Fibroblast of the conjunctiva (primary cell): ENCODE results near the gene ZNF3.
"Not testable (repeated sequence)": the region's sequence is repeated elsewhere in the genome, so short reads cannot be mapped to it uniquely, and the experiment has no call there.

Experiments used
- DNase-seq: peaks from one replicate; pipeline ENCODE4 v3.0.0-alpha.2; 2010; ENCODE audit warnings: low read depth

ZNF3 gene

DNA sequence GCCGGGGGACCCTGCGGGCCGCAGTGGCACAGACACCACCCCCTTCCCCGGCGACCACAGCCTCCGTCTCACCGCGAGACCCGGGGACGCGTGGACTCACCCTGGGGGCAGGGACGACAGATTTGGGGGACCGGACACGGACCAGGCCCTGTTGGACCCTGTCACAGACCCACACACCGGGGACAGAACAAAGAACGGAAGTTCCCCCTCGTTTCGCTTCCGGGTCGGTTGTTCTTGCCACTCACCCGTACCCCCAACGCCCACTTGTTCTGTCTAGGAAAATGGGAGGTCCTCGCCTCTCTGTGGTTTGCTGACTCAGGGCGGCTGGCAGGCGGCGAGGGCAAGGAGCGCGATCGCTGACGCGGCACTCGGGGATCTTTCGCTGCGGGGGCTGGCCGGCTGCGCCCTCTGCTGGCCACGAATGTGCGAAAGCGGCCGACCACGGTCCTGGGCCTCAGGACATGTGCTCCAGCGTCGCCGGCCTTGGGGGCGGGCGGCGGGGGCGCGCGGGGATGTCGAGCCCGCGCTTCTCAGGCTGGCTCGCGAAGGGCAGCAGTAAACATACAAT, at the start of gene ZNF3:
ZNF3 (minus strand) TSS at position 189 of the 568 bp plus-strand sequence. CDS start 4,366 bp downstream, outside the sequence.
- peak; percentile 98 for DNase-seq

GRCh38 chr7:100130608-100131453, 49.3 kb upstream of the ZNF3 start:
- no peak for DNase-seq

GRCh38 chr7:100130220-100130607, 48.7 kb upstream of the ZNF3 start:
- not testable (repeated sequence) for DNase-seq

GRCh38 chr7:100128637-100128963, 47.1 kb upstream of the ZNF3 start:
- DNase-seq = no peak

DNA sequence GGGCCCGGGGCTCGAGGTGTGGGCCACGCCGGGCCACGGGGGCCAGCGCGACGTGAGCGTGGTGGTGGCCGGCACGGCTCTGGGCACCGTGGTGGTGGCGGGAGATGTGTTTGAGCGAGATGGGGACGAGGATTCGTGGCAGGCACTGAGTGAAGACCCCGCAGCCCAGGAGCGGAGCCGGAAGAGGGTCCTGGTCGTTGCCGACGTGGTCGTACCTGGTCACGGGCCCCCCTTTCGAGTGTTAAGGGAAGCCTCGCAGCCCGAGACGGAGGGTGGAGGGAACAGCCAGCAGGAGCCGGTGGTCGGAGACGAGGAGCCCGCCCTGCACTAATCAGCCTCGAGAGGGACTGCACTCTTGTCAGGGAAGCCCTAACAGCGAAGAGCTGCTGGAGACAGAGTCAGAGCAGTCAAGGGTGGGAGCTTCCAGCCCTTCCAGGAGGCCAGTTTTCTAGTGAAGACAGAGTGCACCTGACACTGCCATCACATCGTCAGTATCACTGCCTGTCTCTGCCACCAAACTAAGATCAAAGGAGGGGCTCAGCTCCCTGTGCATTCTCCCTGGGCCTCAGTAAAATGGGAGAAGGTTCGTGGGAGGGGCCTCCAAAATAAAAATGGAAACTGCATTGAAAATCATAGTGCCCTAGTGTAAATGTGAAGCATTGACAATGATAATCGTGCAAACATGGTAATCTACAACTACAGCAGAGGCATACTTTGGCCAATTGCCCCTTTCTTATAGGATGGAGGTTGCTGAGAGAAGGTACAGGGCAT, 46.5 kb upstream of the ZNF3 start:
- DNase-seq = no peak

DNA sequence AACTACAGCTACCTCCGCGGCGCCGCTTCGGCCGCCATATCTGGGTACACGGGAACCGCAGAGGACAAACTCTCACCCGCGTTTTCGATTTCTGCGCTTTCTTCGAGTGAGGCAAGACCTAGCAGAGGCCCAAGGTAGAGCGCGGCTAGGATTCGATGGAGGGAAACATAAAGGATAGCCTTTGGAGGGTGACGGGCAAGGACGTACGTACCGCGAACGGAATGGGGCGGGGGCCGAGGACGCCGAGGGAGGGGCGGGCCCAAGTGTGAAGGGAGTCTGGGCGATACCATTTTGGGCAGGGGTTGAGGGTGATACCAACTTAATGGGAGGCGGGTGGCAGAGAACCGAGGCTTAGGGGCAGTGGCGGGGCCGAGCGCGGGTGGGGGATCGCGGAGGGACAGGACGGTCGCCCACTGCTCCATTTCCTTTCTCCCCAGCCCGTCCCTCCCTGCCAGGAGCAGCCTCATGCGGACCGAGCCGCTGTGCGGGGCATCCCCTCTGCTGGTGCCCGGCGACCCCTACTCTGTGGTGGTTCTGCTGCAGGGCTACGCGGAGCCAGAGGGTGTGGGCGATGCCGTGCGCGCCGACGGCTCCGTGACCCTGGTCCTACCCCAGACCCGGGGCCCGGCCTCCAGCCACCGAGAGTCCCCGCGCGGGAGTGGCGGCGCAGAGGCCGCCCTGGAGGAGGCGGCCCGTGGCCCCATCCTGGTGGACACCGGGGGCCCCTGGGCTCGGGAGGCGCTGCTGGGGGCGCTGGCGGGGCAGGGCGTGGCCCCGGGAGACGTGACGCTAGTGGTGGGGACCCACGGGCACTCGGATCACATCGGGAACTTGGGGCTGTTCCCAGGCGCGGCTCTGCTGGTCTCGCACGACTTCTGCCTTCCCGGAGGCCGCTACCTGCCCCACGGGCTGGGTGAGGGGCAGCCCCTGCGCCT, 45.7 kb upstream of the ZNF3 start, which contains the start of gene MBLAC1:
MBLAC1 (plus strand) TSS at position 37 of the 935 bp plus-strand sequence; CDS start at position 466, 429 bp downstream.
- peak; percentile 83 for DNase-seq

DNA sequence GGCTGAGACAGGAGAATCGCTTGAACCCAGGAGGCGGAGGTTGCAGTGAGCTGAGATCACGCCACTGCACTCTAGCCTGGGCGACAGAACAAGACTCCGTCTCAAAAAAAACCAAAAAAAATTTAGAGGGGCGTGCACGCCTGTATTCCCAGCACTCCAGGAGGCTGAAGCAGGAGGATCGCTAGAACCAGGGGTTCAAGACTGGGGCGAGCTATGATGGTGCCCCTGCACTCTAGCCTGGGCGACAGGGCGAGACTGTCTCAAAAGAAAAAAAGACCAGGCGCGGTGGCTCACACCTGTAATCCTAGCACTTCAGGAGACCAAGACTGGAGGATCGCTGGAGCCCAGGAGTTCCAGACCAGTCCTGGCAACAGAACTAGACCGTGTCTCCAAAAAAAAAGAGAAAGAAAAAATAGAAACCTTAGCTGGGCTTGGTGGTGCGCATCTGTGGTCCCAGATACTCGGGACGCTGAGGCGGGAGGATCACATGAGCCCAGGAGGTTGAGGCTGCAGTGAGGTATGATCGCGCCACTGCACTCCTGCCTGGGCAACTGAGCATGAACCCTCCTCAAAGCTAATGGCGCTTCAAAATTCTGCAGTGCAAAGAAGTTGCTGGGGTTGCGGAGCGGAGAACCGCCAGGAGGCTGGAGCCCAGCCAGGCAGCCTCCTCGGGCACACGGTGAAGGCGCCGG, 44.9 kb upstream of the ZNF3 start:
- peak; percentile 30 for DNase-seq

DNA sequence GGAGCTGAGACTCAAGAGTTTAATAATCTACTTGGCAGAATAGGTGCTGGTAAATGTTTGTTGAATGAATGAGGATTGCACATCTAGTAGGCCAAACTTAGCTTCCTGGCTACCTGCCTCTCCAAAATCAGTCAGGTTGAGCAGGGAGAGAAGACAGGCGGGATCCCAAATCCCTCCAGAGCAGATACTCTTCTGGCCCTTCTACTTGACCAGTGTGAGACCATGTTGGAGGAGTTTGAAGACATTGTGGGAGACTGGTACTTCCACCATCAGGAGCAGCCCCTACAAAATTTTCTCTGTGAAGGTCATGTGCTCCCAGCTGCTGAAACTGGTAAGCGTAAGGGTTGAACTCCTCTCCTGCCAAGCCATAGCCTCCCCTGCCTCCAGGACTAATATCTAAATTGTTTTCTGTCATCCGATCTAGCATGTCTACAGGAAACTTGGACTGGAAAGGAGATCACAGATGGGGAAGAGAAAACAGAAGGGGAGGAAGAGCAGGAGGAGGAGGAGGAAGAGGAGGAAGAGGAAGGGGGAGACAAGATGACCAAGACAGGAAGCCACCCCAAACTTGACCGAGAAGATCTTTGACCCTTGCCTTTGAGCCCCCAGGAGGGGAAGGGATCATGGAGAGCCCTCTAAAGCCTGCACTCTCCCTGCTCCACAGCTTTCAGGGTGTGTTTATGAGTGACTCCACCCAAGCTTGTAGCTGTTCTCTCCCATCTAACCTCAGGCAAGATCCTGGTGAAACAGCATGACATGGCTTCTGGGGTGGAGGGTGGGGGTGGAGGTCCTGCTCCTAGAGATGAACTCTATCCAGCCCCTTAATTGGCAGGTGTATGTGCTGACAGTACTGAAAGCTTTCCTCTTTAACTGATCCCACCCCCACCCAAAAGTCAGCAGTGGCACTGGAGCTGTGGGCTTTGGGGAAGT, 43.0 kb upstream of the ZNF3 start:
- DNase-seq = no peak

DNA sequence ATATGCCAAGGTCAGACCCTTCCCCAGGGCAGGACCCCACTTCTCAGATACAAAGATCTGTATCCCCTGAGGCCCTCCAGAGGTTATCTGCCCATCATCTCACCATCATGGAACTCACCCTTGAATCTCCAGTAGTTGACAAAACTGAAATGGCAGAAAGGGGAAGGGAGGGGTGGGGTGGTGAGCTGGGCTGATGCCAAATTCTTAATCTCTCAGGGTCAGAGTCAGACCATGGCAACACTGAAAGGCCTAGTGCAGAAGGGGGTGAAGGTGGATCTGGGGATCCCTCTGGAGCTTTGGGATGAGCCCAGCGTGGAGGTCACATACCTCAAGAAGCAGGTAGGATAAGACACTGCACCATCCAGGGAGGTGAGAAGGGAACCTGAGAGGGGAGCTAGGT, 41.0 kb upstream of the ZNF3 start:
- DNase-seq = no peak

GRCh38 chr7:100122067-100122466, 40.5 kb upstream of the ZNF3 start:
- no peak for DNase-seq

DNA sequence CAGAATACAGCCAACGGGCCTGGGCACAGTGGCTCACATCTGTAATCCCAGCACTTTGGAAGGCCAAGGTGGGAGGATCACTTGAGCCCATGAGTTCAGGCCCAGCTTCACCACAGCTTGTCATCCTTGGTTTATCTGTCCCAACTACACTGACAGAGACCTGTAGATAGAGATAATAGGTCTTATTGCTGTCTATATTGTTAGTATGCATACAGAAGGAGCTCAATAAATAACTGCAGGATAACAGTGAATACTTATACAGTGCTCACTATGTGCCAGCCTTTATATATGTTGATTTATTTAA, 39.2 kb upstream of the ZNF3 start:
- DNase-seq = no peak

DNA sequence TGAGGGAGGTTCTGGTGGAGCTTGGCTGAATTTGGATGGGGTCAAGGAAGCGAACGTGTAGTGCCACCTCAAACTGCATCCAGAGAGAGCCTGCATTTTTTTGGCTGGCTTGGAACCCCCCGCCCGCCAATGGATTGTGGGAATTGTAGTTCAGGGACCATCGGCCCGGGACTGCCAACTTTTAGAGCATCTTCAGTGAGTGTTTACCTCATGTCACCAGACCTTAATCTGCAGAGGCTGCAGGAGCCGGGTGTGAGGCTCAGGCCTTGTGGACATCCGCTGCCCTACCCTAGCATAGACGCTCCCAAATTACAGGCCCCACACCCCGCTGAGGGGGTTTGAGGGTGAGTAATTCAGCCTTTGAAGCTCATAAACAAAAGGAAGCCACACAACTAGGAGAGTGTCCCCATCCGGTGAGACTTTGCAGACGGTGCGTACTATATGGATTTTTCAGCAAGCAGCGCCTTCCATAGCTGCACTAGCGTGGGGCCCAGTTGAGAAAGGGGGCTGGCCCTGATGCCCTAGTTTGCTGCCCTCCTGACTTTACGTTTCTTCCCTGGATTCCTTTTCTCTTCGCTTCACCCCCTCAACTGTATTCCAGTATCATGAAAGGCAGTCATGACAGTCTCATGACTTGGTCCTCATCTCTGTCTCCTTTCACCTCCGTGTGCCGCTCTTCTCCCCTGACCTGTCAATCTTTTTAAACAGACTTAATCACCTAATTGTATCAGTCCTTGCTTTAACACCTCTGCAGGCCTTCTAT, 38.6 kb upstream of the ZNF3 start:
- DNase-seq = peak; percentile 28

DNA sequence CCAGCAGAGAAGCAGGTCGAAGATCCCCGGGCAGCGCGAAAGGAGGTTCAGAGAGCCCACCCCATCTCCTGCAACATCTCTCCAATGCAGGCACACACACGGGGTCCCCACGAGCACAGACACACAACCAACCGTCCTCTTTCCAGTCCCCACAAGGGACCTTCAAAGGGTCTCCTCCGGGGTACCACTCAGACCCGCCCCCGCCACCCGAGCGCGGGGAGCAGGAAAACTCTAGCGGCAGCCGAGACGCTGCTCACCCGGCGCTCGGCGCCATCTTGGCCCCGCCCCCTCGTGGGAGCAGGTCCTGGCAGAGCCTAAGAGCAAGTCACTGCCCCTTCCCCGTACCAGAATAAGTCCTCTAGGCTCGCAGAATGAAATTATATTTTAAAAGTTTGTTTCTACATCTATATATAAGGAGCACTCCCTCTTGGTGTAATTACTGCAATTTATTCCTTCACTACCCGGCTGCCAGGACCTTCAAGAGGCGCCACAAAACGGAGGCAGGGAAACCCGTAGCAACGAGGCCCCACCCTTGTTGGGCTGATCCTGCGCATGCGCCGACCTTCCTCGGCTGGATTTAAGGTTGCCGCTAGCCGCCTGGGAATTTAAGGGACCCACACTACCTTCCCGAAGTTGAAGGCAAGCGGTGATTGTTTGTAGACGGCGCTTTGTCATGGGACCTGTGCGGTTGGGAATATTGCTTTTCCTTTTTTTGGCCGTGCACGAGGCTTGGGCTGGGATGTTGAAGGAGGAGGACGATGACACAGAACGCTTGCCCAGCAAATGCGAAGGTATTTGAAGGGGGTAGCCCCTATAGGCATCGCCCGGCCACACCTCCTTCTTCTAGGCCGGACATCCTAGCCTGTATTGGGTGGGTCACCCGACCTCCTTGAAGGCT, 37.8 kb upstream of the ZNF3 start, which contains the start of the genes CNPY4 and TAF6:
CNPY4 (plus strand) TSS at position 563 of the 898 bp plus-strand sequence; CDS start at position 674, 111 bp downstream.
TAF6 (minus strand) TSS at position 287 of the 898 bp plus-strand sequence. CDS start 5,149 bp downstream, outside the sequence.
- peak; percentile 92 for DNase-seq

- no peak for DNase-seq
Observed at GRCh38 chr7:100118388-100119071, 37.0 kb upstream of the ZNF3 start.

DNA sequence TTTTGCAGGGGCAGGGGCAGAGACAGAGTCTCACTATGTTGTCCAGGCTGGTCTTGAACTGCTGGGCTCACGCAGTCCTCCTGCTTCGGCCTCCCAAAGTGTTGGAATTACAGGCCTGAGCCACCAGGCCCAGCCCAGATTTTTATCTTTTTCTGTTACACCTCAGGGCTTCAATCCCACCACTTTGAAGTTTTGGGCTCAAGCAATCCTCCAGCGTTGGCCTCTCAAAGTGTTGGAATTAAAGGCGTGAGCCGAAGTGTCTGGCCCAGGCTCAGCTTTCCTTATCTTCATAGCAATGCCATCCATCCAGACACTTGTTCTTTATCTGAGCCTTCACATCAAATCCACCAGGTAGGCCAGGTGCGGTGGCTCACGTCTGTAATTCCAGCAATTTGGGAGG, 33.5 kb upstream of the ZNF3 start:
- no peak for DNase-seq

DNA sequence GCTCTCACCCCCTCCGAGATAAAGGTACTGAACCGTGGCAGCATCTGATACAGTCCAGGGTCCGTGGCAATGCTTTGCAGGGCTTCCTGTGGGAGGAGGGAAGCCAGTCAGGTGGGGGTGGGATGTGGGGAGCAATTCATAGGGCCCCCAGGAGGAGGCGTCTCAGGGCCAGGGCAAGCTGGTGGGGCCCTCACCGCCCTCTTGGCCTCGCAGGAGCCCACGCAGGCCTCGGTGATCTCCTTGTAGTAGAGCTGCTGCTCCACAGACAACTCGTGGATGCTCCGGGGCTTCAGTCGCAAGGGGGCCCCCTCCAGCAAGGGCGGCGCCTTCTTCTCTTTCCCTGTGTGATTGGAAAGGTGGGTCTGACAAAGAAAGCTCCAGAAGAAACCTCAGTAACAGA, 30.4 kb upstream of the ZNF3 start:
- no peak for DNase-seq

GRCh38 chr7:100111156-100111555, 29.6 kb upstream of the ZNF3 start:
- no peak for DNase-seq
